GM23338 (cell line): ENCODE data around the gene CCS. TPM values are rescaled to one million over a fixed set of nuclear protein-coding genes. Genes with fewer than 3 reads are reported as not detected.

Source experiments
- ATAC-seq: fragments of 200-7000 bp; cut with Tn5 transposase; 3 replicates; pipeline ENCODE4 v1.9.1; 2020
- DNase-seq: peaks from one replicate; pipeline ENCODE4 v3.0.0-alpha.2; 2015; ENCODE audit warnings: low spot score
- H2AFZ ChIP-seq: fragments of 200-600 bp; sonication (generic); 2 replicates; pipeline ENCODE4 v1.8.0; 2016; ENCODE audit warnings: antibody characterized with exemption, mild to moderate bottlenecking, moderate library complexity
- H3F3A ChIP-seq: fragments of 200-600 bp; sonication (generic); replicated peaks from 2 replicates; pipeline ENCODE4 v1.8.0; 2017; ENCODE audit warnings: antibody characterized with exemption, mixed run types, low read depth
- H3K27ac ChIP-seq: fragments of 200-600 bp; sonication (generic); 2 replicates; pipeline ENCODE4 v1.6.1; 2016; ENCODE audit warnings: low read depth
- H3K27me3 ChIP-seq: fragments of 200-600 bp; sonication (generic); 2 replicates; pipeline ENCODE4 v1.8.0; 2016; ENCODE audit warnings: mild to moderate bottlenecking, mixed run types, moderate library complexity; ENCODE audit not compliant: insufficient read depth
- H3K36me3 ChIP-seq: fragments of 200-600 bp; sonication (generic); 2 replicates; pipeline ENCODE4 v1.8.0; 2016; ENCODE audit warnings: mild to moderate bottlenecking; ENCODE audit not compliant: insufficient read depth
- H3K4me1 ChIP-seq: fragments of 200-600 bp; sonication (generic); 2 replicates; pipeline ENCODE4 v1.8.0; 2016; ENCODE audit warnings: mild to moderate bottlenecking, moderate library complexity; ENCODE audit not compliant: insufficient read depth
- H3K4me2 ChIP-seq: fragments of 200-600 bp; sonication (generic); 2 replicates; pipeline ENCODE4 v1.7.1; 2017; ENCODE audit warnings: mixed run types
- H3K4me3 ChIP-seq: fragments of 200-600 bp; sonication (generic); 2 replicates; pipeline ENCODE4 v1.6.1; 2016; ENCODE audit warnings: mixed run types
- H3K79me2 ChIP-seq: fragments of 200-600 bp; sonication (generic); replicated peaks from 2 replicates; pipeline ENCODE4 v1.8.0; 2017; ENCODE audit warnings: mild to moderate bottlenecking; ENCODE audit not compliant: insufficient read depth
- H3K9me2 ChIP-seq: fragments of 200-600 bp; sonication (generic); 2 replicates; pipeline ENCODE4 v1.8.0; 2017; ENCODE audit not compliant: insufficient read depth
- H4K20me1 ChIP-seq: fragments of 200-600 bp; sonication (generic); replicated peaks from 2 replicates; pipeline ENCODE4 v1.8.0; 2017; ENCODE audit warnings: mild to moderate bottlenecking; ENCODE audit not compliant: insufficient read depth
- H3K27ac Mint-ChIP-seq: 2 replicates; pipeline ENCODE4 v1.8.0; 2020; ENCODE audit warnings: inconsistent platforms, mild to moderate bottlenecking, moderate library complexity, mixed read lengths
- H3K27me3 Mint-ChIP-seq: 3 replicates; pipeline ENCODE4 v1.8.0; 2022; ENCODE audit warnings: low read depth, mild to moderate bottlenecking, moderate library complexity, mixed read lengths, inconsistent platforms; ENCODE audit not compliant: insufficient read depth, poor library complexity
- H3K36me3 Mint-ChIP-seq: 3 replicates; pipeline ENCODE4 v1.8.0; 2021; ENCODE audit warnings: low read depth, mild to moderate bottlenecking, inconsistent platforms, moderate library complexity, mixed read lengths
- H3K4me1 Mint-ChIP-seq: 3 replicates; pipeline ENCODE4 v1.8.0; 2020; ENCODE audit warnings: mild to moderate bottlenecking, inconsistent platforms, mixed read lengths
- H3K4me3 Mint-ChIP-seq: 3 replicates; pipeline ENCODE4 v1.8.0; 2021; ENCODE audit warnings: moderate library complexity, mild to moderate bottlenecking, inconsistent platforms, mixed read lengths
- H3K9me3 Mint-ChIP-seq: 3 replicates; pipeline ENCODE4 v1.8.0; 2020; ENCODE audit warnings: moderate library complexity, mild to moderate bottlenecking, inconsistent platforms, mixed read lengths
- CREB1 ChIP-seq: fragments of 250-450 bp; sonication (Bioruptor Pico); IDR thresholded peaks from 2 replicates; pipeline ENCODE4 v1.5.0; 2020; ENCODE audit warnings: low read depth, mild to moderate bottlenecking, moderate library complexity
- CTCF ChIP-seq, 2 experiments: fragments of 200-600 bp in 1 of 2; sonication (generic) in 1 of 2; conservative IDR thresholded peaks; 2 replicates each; pipeline versions ENCODE4 v1.5.1 to v1.6.1; 2016 to 2017; ENCODE audit warnings: antibody characterized with exemption in 2 of 2, low read depth in 2 of 2, mild to moderate bottlenecking in 2 of 2, moderate library complexity in 1 of 2
- JUNB ChIP-seq: IDR thresholded peaks from one replicate; pipeline ENCODE4 v1.6.1; 2016; ENCODE audit warnings: antibody characterized with exemption; ENCODE audit not compliant: unreplicated experiment
- NANOG ChIP-seq: IDR thresholded peaks from 2 replicates; pipeline ENCODE4 v1.6.1; 2016; ENCODE audit warnings: antibody characterized with exemption, borderline replicate concordance
- POLR2AphosphoS5 ChIP-seq: IDR thresholded peaks from 2 replicates; pipeline ENCODE4 v1.6.1; 2016; ENCODE audit warnings: antibody characterized with exemption, low read depth
- REST ChIP-seq: IDR thresholded peaks from one replicate; pipeline ENCODE4 v1.6.1; 2018; ENCODE audit warnings: antibody characterized with exemption; ENCODE audit not compliant: unreplicated experiment
- STAT1 ChIP-seq: IDR thresholded peaks from one replicate; pipeline ENCODE4 v1.6.1; 2016; ENCODE audit warnings: antibody characterized with exemption; ENCODE audit not compliant: unreplicated experiment
- ZNF331 ChIP-seq: fragments of 250-450 bp; sonication (Bioruptor Pico); IDR thresholded peaks from 2 replicates; pipeline ENCODE4 v1.5.0; 2020; ENCODE audit warnings: low read depth, mild to moderate bottlenecking, moderate library complexity
- ZNF462 ChIP-seq: fragments of 250-450 bp; sonication (Bioruptor Pico); IDR thresholded peaks from 2 replicates; pipeline ENCODE4 v1.5.0; 2020; ENCODE audit warnings: mild to moderate bottlenecking, moderate library complexity
- polyA plus RNA-seq: library from polyadenylated mRNA; unstranded; fragments of >200 nt; fragmentation: Nextera tagmentation; extraction: Ambion mirVana; gene quantifications from 2 replicates; pipeline ENCODE4 v1.2.1, GENCODE V29; 2016
- total RNA-seq: library from RNA; depleted of rRNA; stranded (reverse); fragments of >200 nt; shearing (Covaris generic); gene quantifications from 2 replicates; pipeline ENCODE4 v1.2.3, GENCODE V29; 2014

The CCS gene
- total and polyA plus RNA-seq, 2 experiments from 2014 or later, result 36.1 to 60.7 TPM

DNA sequence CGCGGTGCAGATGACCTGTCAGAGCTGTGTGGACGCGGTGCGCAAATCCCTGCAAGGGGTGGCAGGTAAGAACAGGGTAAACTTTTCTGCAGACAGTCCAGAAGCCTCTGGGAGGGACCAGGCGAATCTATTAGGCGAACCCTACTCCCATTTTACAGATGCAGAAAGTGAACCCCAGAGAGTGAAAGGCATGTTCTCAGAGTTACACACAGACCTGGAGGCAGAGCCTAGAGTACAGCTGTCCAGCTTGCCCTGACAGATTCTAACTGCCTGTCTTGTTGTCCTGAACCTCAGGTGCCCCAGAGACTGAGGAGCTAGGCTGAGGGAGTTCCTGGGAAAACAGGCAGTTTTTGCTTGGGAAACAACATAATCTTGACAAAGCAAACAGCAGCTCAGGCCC is 665 bp downstream of the CCS start:
- no peak for TF ChIP-seq STAT1
- TF ChIP-seq CREB1 (CRISPR knock-in tag), result no peak
- peak overlapping the region; percentile 97 for H3K4me3 Mint-ChIP-seq
- H3K36me3 Mint-ChIP-seq, result peaks cover 15% of the 10 kb centered on the region; the same call in 2 of the 3 replicates
- Histone ChIP-seq H3K79me2 (no peaks in the 10 kb centered on the region; the same call in 1 of the 2 replicates), H3K4me3 (peak overlapping the region; percentile 67), H3K4me1 (peaks cover 10% of the 10 kb centered on the region; the same call in 1 of the 2 replicates), H3F3A (0 out of 2 replicates have a peak, but pooled peaks cover 10% of the 10 kb centered on the region), H3K4me2 (peak overlapping the region; percentile 84), H2AFZ (no peak overlapping the region; the same call in 1 of the 2 replicates), H3K9me2 (no peaks in the 10 kb centered on the region), H3K27me3 (0 out of 2 replicates have a peak, but pooled peaks cover 7% of the 10 kb centered on the region), H3K27ac (no peak overlapping the region), H3K36me3 (no peaks in the 10 kb centered on the region; the same call in 1 of the 2 replicates), H4K20me1 (no peaks in the 10 kb centered on the region)
- peaks cover 12% of the 10 kb centered on the region for H3K4me1 Mint-ChIP-seq
- H3K9me3 Mint-ChIP-seq, result peaks cover 31% of the 10 kb centered on the region
- no peak for ATAC-seq
- H3K27ac Mint-ChIP-seq, result no peak overlapping the region
- H3K27me3 Mint-ChIP-seq, result peaks cover 20% of the 10 kb centered on the region
- DNase-seq, result no peak

DNA sequence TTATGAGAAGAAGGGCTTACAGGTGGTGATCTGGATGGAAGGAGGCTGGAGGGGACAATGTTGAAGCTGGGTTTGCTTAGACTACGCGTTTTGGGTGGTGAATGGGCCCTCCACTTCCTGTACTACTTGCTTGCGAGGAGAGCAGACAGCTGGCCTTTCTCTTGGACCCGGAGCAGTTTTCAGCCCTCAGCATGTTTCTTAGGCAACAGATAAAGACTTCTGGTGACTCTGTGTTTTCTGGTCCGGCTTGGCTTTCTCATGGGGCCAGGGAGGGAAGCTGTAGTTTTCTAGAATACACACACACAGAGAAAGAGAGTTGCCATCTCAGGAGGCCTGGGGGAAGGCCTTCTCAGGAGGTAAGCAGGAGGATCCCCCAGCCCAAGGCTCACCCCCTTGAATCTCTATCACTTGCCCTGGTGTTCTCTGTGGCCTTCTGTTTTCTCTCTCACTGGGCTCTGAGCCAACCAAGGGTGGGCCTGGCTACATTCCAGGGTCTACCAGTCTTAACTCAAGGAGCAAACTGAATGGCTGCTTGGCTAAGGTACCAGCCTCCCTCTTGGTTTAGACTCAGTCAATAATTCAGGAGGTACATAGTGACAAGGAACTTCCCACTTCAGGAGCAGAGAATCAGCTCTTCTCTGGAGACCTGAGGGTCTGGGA is 2.4 kb downstream of the CCS start:
- Mint-ChIP-seq H3K4me3 (no peak overlapping the region), H3K27ac (no peak overlapping the region), H3K9me3 (peaks cover 23% of the 10 kb centered on the region), H3K4me1 (peaks cover 12% of the 10 kb centered on the region), H3K36me3 (peaks cover 12% of the 10 kb centered on the region; the same call in 2 of the 3 replicates), H3K27me3 (peaks cover 20% of the 10 kb centered on the region)
- no peak overlapping the region for H3K27ac ChIP-seq
- H3K9me2 ChIP-seq, result no peaks in the 10 kb centered on the region
- no peak overlapping the region for H3K4me3 ChIP-seq
- DNase-seq (no peak), ATAC-seq (no peak)
- no peaks in the 10 kb centered on the region for H4K20me1 ChIP-seq
- H3K4me2 ChIP-seq, result no peak overlapping the region
- no peaks in the 10 kb centered on the region; the same call in 1 of the 2 replicates for H3K79me2 ChIP-seq
- no peaks in the 10 kb centered on the region; the same call in 1 of the 2 replicates for H3K36me3 ChIP-seq
- 0 out of 2 replicates have a peak, but pooled peaks cover 7% of the 10 kb centered on the region for H3K27me3 ChIP-seq
- 0 out of 2 replicates have a peak, but pooled peaks cover 10% of the 10 kb centered on the region for H3F3A ChIP-seq
- no peak overlapping the region for H2AFZ ChIP-seq
- H3K4me1 ChIP-seq, result peaks cover 10% of the 10 kb centered on the region; the same call in 1 of the 2 replicates
- TF ChIP-seq ZNF462 (CRISPR knock-in tag) (no peak), ZNF331 (CRISPR knock-in tag) (no peak), CTCF (conservative IDR thresholded peaks at IDR 0.05; ENCODE audit: low read depth in 2 of 2) (no peak), CREB1 (CRISPR knock-in tag) (no peak), POLR2AphosphoS5 (no peak), REST (no peak), NANOG (no peak), JUNB (no peak), STAT1 (no peak)
